GDM1 (cell line): ENCODE results near the gene C17orf75.
"Not testable (repeated sequence)": the region's sequence is repeated elsewhere in the genome, so short reads cannot be mapped to it uniquely, and the experiment has no call there.

Experiments used
- DNase-seq: peaks from one replicate; lab custom pipeline; 2025; lab: John Stamatoyannopoulos, UW

The C17orf75 gene, protein sequence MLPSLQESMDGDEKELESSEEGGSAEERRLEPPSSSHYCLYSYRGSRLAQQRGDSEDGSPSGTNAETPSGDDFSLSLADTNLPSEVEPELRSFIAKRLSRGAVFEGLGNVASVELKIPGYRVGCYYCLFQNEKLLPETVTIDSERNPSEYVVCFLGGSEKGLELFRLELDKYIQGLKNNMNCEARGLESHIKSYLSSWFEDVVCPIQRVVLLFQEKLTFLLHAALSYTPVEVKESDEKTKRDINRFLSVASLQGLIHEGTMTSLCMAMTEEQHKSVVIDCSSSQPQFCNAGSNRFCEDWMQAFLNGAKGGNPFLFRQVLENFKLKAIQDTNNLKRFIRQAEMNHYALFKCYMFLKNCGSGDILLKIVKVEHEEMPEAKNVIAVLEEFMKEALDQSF

DNA sequence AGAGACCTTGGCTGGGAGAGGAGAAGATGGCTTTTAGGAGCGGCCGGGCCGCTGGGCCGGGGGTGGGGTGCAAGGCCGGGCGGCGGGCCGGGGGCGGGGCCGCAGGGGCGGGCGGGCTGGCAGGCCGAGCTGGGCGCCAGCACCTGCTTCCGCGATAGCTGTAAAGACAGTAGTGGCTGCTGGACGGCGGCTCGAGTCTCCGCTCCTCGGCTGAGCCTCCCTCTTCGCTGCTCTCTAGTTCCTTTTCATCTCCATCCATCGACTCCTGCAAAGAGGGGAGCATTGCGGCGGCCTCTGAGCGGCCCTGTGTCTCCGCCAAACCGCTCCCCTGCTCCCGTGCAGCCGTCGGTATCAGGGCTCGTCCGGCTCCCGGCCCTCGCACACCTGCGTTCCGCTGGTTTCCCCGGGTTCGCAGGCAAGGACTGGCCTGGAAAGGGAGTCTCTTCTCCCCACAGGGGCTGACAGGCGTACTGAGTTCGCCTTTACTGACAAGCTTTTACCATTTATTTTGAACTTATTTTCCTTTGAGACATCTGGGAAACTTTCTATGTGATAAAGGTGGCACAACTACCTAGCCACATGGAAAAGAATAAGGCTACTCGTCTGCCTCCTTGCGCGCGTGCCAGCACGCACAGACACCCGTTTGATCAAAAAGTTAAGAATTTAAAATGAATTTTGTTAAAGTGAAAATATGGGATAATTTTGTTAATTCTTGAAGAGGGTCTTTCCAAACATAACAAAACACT lies at the start of gene C17orf75:
Gene C17orf75 (minus strand): TSS at position 317 of the 746 bp plus-strand sequence. CDS start 34 bp downstream, at position 283.
- DNase-seq, result peak; percentile 66

DNA sequence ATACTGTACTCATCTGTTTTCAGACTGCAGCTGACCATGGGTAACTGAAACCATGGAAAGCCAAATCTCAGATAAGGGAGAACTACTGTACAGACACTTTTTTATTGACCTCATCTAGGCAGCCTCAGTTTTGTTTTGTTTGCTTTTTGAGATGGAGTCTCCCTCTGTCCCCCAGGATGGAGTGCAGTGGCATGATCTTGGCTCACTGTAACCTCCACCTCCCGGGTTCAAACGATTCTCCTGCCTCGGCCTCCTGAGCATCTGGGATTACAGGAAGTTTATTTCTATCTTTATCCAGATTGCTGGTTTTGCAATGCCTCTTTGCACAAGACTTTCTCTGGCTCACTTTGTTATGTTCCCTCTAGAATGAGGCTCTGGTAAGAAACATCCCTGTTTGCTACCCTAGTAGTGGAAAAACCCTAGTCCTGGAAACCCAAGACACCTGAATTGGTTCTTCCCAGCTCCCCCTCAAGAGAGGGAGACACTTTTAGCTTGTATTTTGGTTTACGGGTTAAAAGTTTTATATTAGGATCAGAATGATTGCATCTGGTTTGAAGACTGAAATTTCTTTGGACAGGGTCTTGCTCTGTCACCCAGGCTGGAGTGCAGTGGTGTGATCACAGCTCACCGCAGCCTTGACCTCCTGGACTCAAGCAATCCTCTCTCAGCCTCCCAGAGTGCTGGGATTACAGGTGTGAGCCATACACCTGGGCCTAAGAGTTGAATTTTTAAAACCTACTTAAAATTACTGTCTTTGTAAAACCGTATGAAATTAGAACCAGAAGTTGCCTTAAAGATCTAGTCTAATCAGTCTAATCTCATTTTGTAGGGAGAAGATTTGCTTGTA lies 46.9 kb upstream of the C17orf75 start:
- DNase-seq, result no peak

DNA sequence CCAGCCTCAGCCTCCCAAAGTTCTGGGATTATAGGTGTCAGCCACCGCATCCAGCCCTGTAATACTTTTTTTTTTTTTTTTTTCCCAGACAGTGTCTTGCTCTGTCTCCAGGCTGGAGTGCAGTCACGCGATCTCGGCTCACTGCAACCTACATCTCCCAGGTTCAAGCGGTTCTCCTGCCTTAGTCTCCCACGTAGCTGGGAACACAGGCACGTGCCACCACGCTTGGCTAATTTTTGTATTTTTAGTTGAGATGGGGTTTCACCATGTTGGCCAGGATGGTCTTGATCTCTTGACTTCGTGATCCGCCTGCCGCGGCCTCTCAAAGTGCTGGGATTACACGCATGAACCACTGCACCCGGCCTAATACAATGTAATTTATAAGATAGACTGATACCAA lies 46.2 kb upstream of the C17orf75 start:
- not testable (repeated sequence) for DNase-seq

DNA sequence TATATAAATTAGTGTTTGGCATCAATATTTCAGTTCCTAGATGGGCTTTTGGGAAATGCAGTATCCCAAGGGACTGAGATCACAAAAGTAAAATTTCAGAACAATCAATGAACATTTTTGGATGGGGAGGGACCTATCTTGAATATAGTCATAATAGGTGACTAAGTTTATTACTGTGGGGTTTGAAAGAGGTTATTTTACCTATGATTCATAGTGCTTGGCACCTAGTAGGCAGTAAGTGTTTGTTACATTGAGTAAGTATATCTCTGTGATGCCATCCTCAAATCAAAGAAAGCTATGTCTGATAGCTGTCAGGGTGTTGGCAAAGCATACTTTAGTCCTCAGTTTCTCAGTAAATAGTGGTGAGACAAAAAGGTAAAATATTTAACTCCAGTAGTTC lies 44.9 kb upstream of the C17orf75 start:
- no peak for DNase-seq

DNA sequence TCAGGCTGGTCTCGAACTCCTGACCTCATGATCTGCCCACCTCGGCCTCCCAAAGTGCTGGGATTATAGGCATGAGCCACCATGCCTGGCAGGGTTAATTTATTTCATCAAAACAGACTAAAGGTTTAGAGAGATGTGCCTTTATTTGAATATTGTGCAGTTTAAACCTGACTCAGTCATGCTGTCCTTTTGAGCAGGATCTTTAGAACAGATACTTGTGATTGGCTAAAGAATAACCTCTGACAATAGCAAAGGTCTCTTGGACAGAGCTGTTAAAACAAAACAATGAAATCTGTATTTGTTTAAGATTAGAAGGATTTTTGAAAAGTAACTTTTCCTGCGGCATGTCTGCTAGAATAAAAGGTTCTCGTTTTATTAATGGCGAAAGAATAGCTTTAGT lies 44.0 kb upstream of the C17orf75 start:
- no peak for DNase-seq

DNA sequence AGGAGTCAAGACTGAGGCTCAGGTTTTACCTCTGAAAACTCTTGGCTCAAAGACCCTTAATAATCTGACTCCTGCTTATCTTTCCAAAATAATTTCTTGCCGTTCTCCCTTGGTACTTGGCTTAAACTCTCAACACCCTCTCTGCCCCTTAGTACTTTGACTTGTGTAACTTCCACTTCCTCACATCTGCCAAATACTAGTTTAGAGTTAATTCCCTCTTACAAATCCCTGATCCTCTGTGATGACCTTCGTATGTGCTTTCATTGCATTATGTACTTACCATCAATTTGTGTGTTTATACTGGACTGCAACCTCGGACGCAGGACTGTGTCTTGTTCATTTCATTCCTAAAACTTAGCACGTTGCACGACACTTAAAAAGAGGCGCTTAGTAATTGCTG lies 43.1 kb upstream of the C17orf75 start:
- DNase-seq, result no peak

DNA sequence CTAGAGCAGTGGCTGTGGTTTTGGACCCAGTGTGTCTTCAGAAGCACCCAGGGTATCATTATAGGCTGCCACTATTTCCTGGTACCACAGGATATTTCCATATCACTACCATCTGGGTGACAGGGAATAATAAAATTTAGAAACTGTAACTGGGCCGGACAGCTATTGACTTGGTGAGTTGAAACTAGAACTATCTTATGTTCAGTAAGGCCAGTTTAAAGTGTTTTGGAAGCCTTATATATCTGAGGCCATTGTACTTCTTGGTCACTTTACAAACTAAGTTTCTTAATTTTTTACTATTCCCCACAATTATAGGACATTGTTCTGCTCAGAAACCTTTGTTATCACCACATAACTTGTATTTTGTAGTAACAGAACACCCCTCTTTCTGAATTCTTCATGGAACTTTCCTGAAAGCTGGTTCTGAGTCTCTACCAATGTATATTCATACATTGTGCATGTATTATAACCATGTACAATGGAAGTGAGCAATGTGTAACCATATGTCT lies 42.0 kb upstream of the C17orf75 start:
- DNase-seq, result no peak

DNA sequence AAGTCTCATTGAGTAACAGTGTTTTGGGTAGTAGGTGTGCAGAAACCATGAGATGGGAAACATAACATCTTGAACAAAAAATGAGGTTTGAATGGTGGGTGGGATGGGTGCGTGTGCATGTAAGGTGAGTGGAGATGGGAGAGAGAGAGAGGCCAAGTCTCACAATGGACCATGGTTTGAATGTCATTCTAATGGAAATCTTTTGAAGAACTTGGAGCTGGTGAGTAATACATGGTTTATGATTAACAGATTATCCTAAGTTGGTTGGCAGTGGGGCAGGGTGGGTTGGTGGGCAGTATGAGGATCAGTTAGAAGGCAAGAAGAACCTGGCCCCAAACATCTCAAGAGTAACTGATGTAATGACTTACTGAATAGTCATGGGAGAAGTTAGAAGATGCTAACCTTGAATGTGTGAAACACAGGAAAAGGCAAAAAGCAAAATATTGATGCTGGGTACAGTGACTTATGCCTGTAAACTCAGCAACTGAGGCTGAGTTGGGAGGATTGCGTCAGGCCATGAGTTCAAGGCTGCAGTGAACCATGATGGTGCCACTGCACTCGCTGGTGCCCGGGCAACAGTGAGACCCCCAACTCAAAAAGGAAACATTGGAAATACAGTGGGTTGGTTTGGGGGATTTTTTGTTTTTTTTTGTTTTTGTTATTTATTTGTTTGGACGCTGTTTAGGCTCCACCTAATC lies 40.7 kb upstream of the C17orf75 start:
- DNase-seq, result no peak

DNA sequence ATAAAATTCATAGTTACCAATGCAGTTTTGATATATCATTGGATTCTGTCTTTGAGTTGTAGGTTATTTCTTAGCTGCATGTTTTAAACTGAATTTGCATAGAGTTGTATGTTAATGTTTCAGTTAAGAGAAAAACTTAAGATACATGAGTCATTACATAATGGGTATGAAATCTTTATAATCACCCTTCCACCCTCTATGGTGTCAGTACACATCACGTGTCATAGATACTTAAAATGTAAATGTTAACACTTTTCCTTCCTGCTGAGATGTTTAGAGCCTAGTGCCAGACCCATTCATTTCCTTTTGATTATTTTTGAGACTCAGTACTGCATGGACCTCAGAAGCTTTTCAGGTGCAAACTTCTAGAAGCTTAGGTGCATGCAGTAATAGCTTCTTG lies 28.5 kb upstream of the C17orf75 start:
- DNase-seq, result no peak

DNA sequence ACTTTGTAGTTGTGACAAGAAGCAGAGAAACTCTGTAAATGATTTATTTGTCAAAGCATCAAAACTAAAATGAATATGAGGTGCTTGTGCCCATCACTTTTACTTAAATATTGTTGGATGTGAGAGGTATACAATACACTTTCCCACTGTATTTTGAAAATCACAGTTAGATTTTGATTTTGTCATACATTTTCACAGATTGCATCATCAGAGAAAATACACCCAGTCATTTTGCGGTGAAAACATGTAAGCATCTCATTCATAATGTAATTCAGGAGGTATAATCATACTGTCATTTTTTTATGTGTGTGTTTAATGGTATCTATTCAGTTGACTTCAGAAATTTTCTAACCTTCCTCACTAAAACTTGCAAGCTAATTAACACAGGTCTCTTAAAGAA lies 19.3 kb upstream of the C17orf75 start:
- no peak for DNase-seq

DNA sequence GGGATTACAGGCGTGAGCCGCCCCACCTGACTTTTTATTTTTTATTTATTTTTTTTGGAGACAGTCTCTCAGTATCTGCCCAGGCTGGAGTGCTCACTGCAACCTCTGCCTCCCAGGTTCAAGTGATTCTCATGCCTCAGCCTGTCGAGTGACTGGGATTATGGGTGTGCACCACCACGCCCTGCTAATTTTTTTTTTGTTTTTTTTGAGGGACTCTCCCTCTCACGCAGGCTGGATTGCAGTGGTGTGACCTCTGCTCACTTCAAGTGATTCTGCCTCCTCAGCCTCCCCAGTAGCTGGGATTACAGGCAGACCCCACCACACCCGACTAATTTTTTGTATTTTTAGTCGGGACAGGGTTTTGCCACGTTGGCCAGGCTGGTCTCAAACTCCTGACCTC lies 15.6 kb upstream of the C17orf75 start:
- no peak for DNase-seq

DNA sequence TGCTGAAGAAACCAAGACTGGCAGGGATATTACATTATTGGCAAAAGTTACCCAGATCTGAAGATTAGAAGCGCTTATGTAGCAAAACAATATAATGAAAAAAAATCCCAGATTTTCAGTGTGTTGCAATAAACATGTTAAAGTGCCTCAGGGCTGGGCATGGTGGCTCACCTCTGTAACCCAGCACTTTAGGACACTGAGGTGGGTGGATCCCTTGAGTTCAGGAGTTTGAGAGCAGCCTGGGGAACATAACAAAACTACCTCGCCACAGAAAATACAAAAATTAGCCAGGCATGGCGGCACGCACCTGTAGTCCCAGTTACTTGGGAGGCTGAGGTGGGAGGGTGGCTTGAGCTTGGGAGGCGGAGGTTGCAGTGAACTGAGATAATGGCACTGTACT lies 14.8 kb upstream of the C17orf75 start:
- DNase-seq, result no peak

DNA sequence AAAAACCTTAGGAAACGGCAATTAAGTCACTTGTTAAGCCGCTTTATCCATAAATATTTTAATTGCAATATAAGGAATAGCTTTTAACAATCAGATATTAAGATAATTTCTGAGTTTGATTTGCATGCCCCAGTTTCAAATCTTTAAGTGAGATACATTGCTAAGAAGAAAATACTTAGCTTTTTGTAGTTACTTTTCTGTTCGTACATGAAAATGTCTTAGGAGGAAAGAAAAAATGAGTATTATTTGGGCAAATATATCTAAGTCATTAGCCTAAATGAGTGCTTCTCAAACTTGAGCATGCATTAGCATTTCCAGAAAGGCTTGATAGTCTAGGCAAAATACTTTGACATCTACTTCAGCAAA lies 14.4 kb upstream of the C17orf75 start:
- no peak for DNase-seq

DNA sequence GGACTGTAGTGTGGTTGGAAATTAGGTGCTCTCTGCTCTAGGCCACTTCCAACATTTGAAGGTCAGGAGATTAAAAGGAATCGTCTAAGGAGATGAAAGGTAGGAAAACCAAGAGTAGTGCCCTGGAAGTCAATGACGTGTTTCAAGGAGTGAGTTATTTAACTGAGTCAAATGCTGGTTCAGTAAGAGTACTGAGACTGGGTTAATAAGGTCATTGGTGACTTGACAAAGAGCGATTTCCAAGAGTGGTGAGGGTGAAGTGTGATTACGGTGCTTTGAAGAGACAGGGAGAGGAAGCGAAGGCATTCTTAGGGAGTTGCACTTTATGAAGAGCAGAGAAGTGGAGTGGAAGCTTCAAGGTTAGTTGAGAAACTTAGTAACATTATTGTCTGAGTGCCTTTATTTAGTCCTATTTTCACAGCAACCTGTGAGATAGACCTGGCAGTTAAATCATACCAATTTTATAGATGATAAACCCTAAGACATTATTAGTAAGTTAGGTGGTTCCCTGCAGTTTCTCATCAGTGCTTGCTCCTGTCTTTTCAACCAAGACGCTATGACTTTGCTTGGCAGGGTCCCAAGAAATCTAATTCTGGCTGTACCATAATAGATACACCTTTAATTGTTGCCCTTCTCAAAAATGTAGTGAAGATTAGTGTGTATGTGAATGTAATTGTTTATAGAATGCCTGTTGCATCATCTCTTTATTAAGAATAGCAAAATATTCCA lies 13.8 kb upstream of the C17orf75 start:
- DNase-seq, result no peak

DNA sequence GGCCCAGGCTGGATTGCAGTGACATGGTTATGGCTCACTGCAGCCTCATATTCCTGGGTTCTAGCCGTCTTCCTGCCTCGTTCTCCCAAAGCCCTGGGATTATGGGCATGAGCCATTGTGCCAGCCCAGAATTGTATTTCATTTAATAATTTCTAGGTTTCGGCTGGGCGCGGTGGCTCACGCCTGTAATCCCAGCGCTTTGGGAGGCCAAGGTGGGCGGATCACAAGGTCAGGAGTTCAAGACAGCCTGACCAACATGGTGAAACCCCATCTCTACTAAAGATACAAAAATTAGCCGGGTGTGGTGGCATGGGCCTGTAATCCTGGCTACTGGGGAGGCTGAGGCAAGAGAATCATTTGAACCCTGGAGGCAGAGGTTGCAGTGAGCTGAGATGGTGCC lies 10.8 kb upstream of the C17orf75 start:
- not testable (repeated sequence) for DNase-seq

DNA sequence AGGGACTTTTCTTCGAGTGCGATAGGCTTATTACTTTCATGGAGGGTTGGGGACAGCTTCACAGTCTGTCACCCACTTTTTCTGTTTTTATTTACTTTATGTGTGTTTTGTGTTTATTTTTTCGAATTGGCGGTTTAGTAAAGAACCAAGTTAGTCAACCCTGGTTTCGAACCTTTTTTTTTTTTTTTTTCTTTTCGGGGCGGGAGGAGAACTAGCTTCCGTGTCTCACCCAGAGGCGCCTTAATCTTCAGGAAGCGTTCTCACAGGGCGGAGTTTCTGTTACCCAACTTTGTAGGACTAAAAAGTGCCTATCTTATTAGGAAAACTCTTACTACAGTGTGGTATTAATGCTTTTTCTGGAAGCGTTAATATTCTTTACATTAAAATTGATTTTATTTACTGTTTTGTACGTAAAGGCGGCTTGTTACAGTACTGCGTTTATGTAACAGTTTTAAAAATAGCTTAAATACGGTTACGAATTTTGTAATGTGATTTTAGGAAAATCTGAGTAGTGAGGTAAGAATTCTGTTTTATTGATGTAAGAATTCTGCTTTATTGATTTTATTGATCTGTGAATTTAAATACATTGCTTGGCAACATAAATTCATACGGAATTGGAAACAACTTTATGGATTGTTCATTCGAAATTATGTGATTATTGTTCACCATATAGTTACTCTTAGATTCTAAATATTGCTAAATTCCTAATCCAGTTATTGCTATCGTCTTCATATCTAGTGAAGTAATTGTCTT lies 8.9 kb upstream of the C17orf75 start:
- DNase-seq, result peak; percentile 9

DNA sequence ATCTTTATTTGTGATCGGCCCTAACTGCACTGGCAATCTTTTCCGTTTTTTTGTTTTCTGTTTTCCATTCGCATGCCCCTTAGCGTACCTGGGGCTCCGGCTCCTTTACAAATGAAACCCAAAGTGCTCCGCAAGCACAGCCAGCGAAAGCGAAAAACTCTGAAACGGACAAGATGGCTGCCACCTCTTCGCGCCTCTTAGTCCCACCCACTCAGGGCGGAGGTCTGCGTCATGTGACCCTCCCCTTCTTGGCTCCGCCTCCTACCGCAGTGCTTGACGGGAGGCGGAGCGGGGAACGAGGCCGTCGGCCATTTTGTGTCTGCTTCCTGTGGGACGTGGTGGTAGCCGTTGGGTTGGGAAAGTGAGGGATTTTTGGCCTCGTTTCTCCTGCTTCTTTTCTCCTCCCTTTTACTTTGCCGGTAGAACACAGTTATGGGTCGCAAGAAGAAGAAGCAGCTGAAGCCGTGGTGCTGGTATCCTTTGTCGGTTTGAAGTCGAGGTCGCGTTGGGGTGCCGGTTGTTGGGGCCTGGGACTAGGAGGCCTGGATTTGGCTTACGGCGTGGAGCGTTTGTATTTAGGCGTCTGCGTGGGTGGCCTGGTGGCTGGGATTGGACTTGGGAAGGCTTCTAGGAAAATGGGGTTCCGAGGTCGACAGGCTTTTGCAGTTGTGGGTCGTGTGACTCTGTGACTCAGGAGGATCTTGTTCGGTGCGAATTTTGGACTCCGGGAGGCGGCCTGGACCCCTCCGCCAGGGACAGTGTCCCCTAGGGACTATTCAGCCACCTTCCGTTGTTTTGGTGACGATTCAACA lies 8.1 kb upstream of the C17orf75 start, which contains the start of gene ZNF207:
Gene ZNF207 (plus strand): TSS at position 304 of the 812 bp plus-strand sequence. CDS start 129 bp downstream, at position 433.
- peak; percentile 91 for DNase-seq

DNA sequence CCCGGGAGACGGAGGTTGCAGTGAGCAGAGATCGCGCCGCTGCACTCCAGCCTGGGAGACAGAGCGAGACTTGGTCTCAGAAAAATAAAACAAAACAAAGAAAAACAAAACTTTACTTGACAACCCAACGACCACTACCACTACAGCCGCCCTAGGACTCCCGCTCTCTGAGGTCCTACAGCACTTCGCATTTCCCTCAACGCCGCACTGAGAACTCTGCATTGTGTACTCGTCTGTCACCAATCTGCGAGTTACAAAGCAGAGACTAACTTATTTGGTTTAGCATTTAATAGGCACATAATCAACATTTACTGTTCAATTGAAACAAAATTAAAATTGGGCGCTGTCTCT lies 7.5 kb upstream of the C17orf75 start:
- DNase-seq, result no peak

DNA sequence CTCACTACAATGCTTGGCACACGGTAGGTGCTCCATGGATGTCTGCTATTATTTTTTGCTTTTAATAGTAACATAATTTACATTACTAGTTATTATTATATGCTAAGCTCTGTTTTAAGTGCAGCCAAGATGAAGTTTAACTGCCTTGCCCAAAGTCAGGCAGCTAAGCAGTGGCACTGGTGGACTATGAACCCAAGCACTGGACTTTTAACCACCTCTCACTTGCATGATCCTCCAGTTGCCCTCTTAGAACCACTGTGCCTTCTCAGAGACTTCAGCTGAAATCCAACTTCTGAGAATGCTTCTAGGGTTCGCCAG lies 6.5 kb upstream of the C17orf75 start:
- DNase-seq, result no peak
